GM21576 (cell line): Measurements from ENCODE around the gene SMCO2.

ENCODE experiments used
- ATAC-seq: cut with Tn5 transposase; IDR thresholded peaks from one replicate; pipeline ENCODE4 v1.9.1; 2021; ENCODE audit warnings: mild to moderate bottlenecking, moderate library complexity; ENCODE audit not compliant: unreplicated experiment

SMCO2 gene

DNA sequence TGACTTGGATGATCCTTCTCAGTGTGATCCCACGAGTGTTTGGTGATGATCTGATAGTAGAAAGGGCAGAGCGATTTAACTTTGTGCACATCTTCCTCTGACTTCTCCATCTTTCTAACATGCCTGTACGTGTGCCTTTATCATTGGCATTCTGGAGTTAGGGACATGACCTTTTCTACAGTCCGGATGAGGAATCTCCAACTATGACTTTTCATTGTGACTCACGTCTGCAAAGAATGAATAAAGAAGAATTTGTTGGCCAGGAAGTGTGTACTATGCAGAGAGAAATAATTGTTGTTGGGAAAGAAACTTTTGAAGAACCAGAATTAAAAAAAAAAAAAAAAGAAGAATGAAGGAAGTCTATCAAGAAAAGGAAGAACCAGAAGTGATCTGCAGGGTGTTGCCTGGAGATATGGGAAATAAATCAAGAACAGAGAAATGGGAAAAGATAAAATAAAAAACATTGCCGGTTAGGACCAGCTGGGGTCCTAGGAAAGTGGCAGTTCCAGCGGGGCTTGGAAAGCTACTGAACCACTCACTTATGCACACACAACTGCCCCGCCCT lies 102.8 kb downstream of the SMCO2 start:
- no peak for ATAC-seq

DNA sequence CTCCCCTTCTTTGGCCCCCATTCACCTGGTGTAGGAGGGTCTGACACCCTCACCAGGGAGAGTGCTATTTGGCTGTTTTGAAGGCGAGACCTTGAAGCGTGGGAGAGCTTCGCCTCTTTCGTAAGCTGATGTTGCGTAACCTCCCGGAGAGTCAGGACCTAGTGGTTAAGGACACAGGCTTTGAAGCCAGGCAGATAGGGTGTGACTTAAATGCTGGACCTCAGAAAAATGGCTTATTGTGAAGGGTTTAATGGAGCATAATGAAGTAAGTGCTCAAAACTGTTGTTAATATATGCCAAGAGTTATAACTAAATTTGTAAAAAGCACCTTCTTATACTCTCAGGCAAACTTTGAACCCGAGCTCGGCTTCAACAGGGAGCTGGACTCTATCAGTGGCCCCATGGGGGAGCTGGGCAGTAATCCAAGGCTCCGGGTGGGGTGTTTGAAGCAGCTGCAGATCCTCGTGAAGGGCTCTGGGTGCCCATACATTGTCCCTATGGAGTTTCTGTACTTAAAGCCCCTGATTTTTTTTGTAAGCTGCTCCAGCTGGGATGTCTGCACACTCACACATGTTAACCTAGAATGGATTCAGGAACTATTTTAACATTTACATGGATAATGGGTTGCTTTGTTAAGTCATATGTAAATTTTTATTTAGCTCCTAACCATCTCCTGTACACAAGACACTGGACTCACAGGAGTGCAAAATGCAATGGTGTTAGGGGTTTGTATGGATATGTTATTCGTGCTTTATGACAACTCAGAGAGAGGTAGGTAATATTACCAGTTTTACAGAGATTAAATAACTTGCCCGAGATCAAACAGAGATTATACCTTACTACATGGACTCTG lies 103.5 kb downstream of the SMCO2 start:
- ATAC-seq = no peak

DNA sequence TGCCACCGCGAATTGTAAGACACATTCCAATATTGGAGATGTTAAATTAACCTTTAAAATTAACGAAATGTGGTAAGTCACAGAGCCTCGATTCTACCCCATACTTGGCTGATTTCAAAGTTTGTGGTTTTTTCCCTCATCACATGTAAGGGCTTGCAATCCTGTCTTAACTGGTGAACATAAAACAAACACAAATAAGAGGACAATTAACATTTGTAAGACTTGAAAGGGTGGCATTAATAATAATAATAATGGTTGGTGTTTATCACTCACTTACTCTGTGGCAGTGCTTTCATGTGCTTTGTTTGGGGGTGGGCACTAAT lies 104.1 kb downstream of the SMCO2 start:
- no peak for ATAC-seq

DNA sequence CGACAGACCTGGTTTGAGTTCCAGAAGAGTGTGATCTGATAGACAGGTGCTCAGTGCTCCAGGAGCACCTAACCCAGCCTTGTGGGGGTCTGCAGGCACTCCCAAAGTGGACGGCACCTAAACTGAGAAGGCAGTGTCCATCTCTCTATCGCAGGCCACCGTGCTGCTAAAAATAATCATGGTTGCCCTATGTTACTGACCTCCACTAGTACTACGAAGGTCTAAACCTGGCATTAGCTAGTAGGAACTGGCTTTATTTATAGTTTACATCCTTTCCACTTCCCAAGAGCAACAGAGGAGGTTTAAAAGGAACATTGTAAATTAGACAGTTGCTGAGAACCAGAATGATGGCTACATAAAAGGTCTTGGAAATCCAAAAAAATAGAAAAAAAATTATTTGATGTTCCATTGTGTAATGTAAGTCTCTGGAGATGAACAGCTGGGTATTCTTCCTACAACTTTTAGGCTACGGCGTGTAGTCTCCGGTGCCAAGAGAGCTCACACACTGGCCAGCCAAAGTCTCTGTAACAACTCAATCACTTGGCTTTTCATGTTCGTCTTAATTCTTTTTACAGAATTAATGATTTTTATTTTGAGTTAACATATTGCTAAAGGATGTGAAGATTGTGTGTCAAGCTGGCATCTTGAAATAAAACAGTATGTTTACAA lies 104.8 kb downstream of the SMCO2 start:
- no peak for ATAC-seq
